Endothelial cell of umbilical vein (primary cell): ENCODE results near the gene BCAR3. TPM values are rescaled to one million over a fixed set of nuclear protein-coding genes. Genes with fewer than 3 reads are reported as not detected.

Source experiments
- BruUV-seq: library from RNA; stranded (reverse); fragments of 400-500 nt; replicated peaks from 2 replicates; lab custom pipeline; 2021; lab: Mats Ljungman, UMichigan
- CTCF ChIA-PET: fragments of 300-600, 350-600 bp; sonication (Branson Sonifier 250); formaldehyde crosslinking; loops from one replicate; lab custom pipeline; 2021; ENCODE audit warnings: antibody characterized with exemption, inconsistent platforms; lab: Charles Lee
- POLR2A ChIA-PET: fragments of 300-600, 350-600 bp; sonication (Branson Sonifier 250); formaldehyde crosslinking; loops from one replicate; lab custom pipeline; 2021; ENCODE audit warnings: antibody characterized with exemption, inconsistent platforms; lab: Charles Lee
- DNase-seq: peaks from one replicate; pipeline ENCODE4 v3.0.0-alpha.2; 2011; ENCODE audit warnings: low read depth, low spot score
- FAIRE-seq: peaks from 2 replicates; lab custom pipeline; 2011; peaks lifted over from hg19 to GRCh38; lab: Jason Lieb, UNC
- H2AFZ ChIP-seq: 2 replicates; pipeline ENCODE4 v1.6.0; 2012; ENCODE audit warnings: low read depth, low read length, control low read depth, inconsistent platforms
- H3K27ac ChIP-seq: 2 replicates; pipeline ENCODE4 v1.5.1; 2011; ENCODE audit warnings: low read depth, mild to moderate bottlenecking, control low read depth, low read length, moderate library complexity; ENCODE audit not compliant: insufficient read depth
- H3K27me3 ChIP-seq, 2 experiments: 2 replicates each; pipeline versions ENCODE4 v1.6.0 to v1.6.1; 2011; ENCODE audit warnings: low read length in 2 of 2, mixed read lengths in 1 of 2; ENCODE audit not compliant: control insufficient read depth in 2 of 2, insufficient read depth in 2 of 2
- H3K36me3 ChIP-seq, 2 experiments: 2 replicates in 1 of 2; 3 replicates in 1 of 2; pipeline ENCODE4 v1.5.1; 2011; ENCODE audit warnings: low read length in 2 of 2, mild to moderate bottlenecking in 1 of 2, moderate library complexity in 1 of 2; ENCODE audit not compliant: control insufficient read depth in 2 of 2, insufficient read depth in 2 of 2; ENCODE audit errors: extremely low read depth in 1 of 2
- H3K4me1 ChIP-seq: 3 replicates; pipeline ENCODE4 v1.5.1; 2011; ENCODE audit warnings: mild to moderate bottlenecking, low read length; ENCODE audit not compliant: control insufficient read depth, insufficient read depth; ENCODE audit errors: extremely low read depth
- H3K4me2 ChIP-seq: 2 replicates; pipeline ENCODE4 v1.6.1; 2011; ENCODE audit warnings: low read length, control low read depth, mixed read lengths; ENCODE audit not compliant: insufficient read depth
- H3K4me3 ChIP-seq, 3 experiments: fragments of 200-600 bp in 1 of 3; sonication (generic), shearing (Covaris generic) in 1 of 3; replicated peaks in 1 of 3; 2 replicates each; pipeline ENCODE4 v1.5.1; 2011 to 2016; ENCODE audit warnings: control low read depth in 3 of 3, low read length in 3 of 3, mild to moderate bottlenecking in 2 of 3, inconsistent platforms in 1 of 3, low read depth in 1 of 3, moderate library complexity in 1 of 3; ENCODE audit not compliant: insufficient read depth in 1 of 3
- H3K79me2 ChIP-seq: 2 replicates; pipeline ENCODE4 v1.6.0; 2012; ENCODE audit warnings: low read length, inconsistent platforms; ENCODE audit not compliant: control insufficient read depth, insufficient read depth
- H3K9ac ChIP-seq: replicated peaks from 2 replicates; pipeline ENCODE3; 2011; ENCODE audit warnings: low read length, control low read depth; ENCODE audit not compliant: insufficient read depth; ENCODE audit errors: extremely low read depth
- H3K9me1 ChIP-seq: replicated peaks from 3 replicates; pipeline ENCODE4 v1.6.0; 2011; ENCODE audit warnings: mild to moderate bottlenecking, low read length; ENCODE audit not compliant: control insufficient read depth, insufficient read depth; ENCODE audit errors: extremely low read depth
- H3K9me3 ChIP-seq: replicated peaks from 2 replicates; pipeline ENCODE4 v1.5.1; 2012; ENCODE audit warnings: low read length, inconsistent platforms; ENCODE audit not compliant: control insufficient read depth, insufficient read depth
- H4K20me1 ChIP-seq: replicated peaks from 2 replicates; pipeline ENCODE3; 2011; ENCODE audit warnings: mild to moderate bottlenecking, low read length; ENCODE audit not compliant: control insufficient read depth, insufficient read depth; ENCODE audit errors: extremely low read depth
- CTCF ChIP-seq, 2 donors: IDR thresholded peaks; 1 replicate in 1 of 2; 2 replicates in 1 of 2; pipeline ENCODE4 v1.5.1; 2011; ENCODE audit warnings: low read length in 2 of 2, mild to moderate bottlenecking in 2 of 2, moderate library complexity in 2 of 2, control low read depth in 1 of 2, inconsistent platforms in 1 of 2, low read depth in 1 of 2; ENCODE audit not compliant: insufficient read depth in 1 of 2; ENCODE audit errors: extremely low read depth in 1 of 2
- EZH2 ChIP-seq: IDR thresholded peaks from 2 replicates; pipeline ENCODE4 v1.6.1; 2012; ENCODE audit warnings: borderline replicate concordance, low read depth, mild to moderate bottlenecking, moderate library complexity, low read length, inconsistent platforms; ENCODE audit not compliant: severe bottlenecking
- FOS ChIP-seq: IDR thresholded peaks from 2 replicates; pipeline ENCODE4 v1.6.1; 2011; ENCODE audit warnings: mild to moderate bottlenecking, low read length, moderate library complexity, borderline replicate concordance; ENCODE audit not compliant: insufficient read depth
- GATA2 ChIP-seq: IDR thresholded peaks from 2 replicates; pipeline ENCODE4 v1.7.0; 2011; ENCODE audit warnings: low read depth, mild to moderate bottlenecking, moderate library complexity, mixed read lengths, low read length; ENCODE audit not compliant: insufficient read length, insufficient read depth
- JUN ChIP-seq: IDR thresholded peaks from 2 replicates; pipeline ENCODE4 v1.6.1; 2011; ENCODE audit warnings: borderline replicate concordance, low read depth; ENCODE audit not compliant: insufficient read length, insufficient read depth
- MAX ChIP-seq: IDR thresholded peaks from 2 replicates; pipeline ENCODE4 v1.6.1; 2011; ENCODE audit not compliant: insufficient read depth, insufficient read length
- MYC ChIP-seq: IDR thresholded peaks from one replicate; pipeline ENCODE4 v1.6.1; 2011; ENCODE audit warnings: mild to moderate bottlenecking, low read depth, low read length
- POLR2A ChIP-seq: IDR thresholded peaks from 2 replicates; pipeline ENCODE4 v1.6.1; 2012; ENCODE audit warnings: low read depth, mild to moderate bottlenecking, control low read depth, low read length
- POLR2AphosphoS5 ChIP-seq: IDR thresholded peaks from 2 replicates; pipeline ENCODE4 v1.6.1; 2012; ENCODE audit warnings: low read depth, mild to moderate bottlenecking, control low read depth, low read length, moderate library complexity; ENCODE audit not compliant: insufficient read depth
- dilution Hi-C: fragments of 300-500 bp; cut with MboI; formaldehyde crosslinking; loops from one replicate; pipeline ENCODE4 v1.15.0; 2019; ENCODE audit warnings: low sequenced_read_pairs; ENCODE audit not compliant: extremely low pct_ligation_motif_present
- intact Hi-C: fragments of 100-400 bp; cut with micrococcal nuclease; formaldehyde crosslinking; loops from one replicate; pipeline ENCODE4 v1.10.0; 2022
- polyA plus RNA-seq, 4 experiments: library from polyadenylated mRNA; depleted of rRNA in 3 of 4; stranded (reverse) in 3 of 4; unstranded in 1 of 4; fragments of >200 nt; gene quantifications; 2 replicates each; pipeline versions ENCODE4 v1.2.1 to v1.2.3, GENCODE V29; 2011 to 2012; ENCODE audit warnings: missing spikeins in 1 of 4
- total RNA-seq: library from RNA; stranded (reverse); gene quantifications from 2 replicates; pipeline ENCODE4 v1.2.3, GENCODE V29; 2021

Gene BCAR3
- total and polyA plus RNA-seq, 2 donors (not counting 3 experiments of a cell fraction or from before 2014, with no cell fraction given): 17.5 to 32.9 TPM

DNA sequence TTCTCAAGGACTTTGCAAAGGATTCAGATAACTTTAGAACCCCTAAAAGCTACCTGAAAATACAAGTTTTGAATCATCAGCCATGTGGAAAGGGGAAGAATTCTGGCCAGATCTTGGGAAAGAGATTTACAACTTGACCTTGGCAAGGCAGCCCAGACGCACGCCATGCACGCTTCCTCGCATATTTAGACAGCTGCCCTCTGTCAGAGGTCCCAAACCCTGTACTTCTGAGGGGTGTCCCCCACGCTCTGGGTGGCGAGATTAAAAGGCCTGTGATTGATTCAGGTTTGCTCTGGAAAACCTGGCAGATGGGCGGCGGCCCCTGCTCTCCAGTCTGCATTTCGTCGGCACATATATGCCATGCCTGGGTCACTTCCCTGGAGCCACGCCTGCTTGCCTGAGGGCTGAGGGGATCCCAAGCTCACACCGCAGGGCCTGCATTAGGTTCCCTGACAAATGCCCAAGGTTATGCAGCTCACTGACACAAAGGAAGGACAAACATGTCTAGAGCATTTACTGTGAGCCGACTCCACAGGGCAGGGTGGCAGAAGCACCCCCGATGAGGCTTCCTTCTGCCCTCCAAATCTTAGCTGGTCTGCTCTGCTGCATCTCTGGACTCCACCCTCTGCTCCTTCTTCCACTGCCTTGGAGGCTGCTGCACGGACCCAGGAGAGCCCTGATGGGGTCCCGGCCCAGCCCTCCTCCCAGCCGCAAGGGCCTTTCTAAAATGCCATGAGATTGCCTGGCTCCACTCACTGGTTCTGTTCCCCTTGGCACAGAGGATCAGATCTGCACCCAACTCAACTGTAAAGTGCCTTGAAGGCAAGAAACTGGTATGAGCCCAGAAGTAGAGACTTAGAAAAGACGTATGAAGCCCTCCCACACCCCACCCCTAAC, 103.9 kb downstream of the BCAR3 start:
- H4K20me1 ChIP-seq: no peaks in the 10 kb centered on the region
- H3K9me3 ChIP-seq: no peaks in the 10 kb centered on the region
- peaks cover 25% of the 10 kb centered on the region for H3K79me2 ChIP-seq
- CTCF ChIA-PET: interaction anchor here (0.8 to 0.9 kb wide), 2 partner anchors 266 to 273 kb away, joined by 3 to 4 read pairs; no protein-coding TSS in a partner anchor
- TF ChIP-seq MAX (no peak), POLR2A (no peak), CTCF (IDR thresholded peaks at IDR 0.05; ENCODE audit: extremely low read depth in 1 of 2, insufficient read depth in 1 of 2, low read depth in 1 of 2, low read length in 2 of 2) (no peak), EZH2 (no peak), POLR2AphosphoS5 (no peak), FOS (no peak), GATA2 (no peak), MYC (no peak), JUN (no peak)
- no peak for FAIRE-seq
- H3K4me2 ChIP-seq: no peak overlapping the region
- peaks cover 28 to 30% of the 10 kb centered on the region in 2 experiments for H3K36me3 ChIP-seq
- H3K4me3 ChIP-seq: no peak overlapping the region
- no peak overlapping the region for H3K9ac ChIP-seq
- peaks cover 2% of the 10 kb centered on the region for H3K4me1 ChIP-seq
- H3K9me1 ChIP-seq: no peaks in the 10 kb centered on the region
- H2AFZ ChIP-seq: no peak overlapping the region
- DNase-seq: no peak
- no TSS peak for BruUV-seq
- intact Hi-C loops: no loop called here
- POLR2A ChIA-PET: no interaction called here
- dilution Hi-C loops: no loop called here
- no peaks in the 10 kb centered on the region for H3K27me3 ChIP-seq
- no peak overlapping the region for H3K27ac ChIP-seq
